Fibroblast of pulmonary artery (primary cell): ENCODE measurements around the gene EDNRB.

Source experiments
- DNase-seq: peaks from one replicate; pipeline ENCODE4 v3.0.0-alpha.2; 2010; ENCODE audit warnings: low read depth
- H3K4me3 ChIP-seq: replicated peaks from 2 replicates; pipeline ENCODE4 v1.5.1; 2011; ENCODE audit warnings: low read depth, mild to moderate bottlenecking, control low read depth, low read length, moderate library complexity
- TF ChIP-seq, protein P1 (sequence below): IDR thresholded peaks from 2 replicates; pipeline ENCODE4 v1.5.1; 2011; ENCODE audit warnings: mild to moderate bottlenecking, control low read depth, low read length, inconsistent platforms; ENCODE audit errors: missing control alignments

EDNRB gene

DNA sequence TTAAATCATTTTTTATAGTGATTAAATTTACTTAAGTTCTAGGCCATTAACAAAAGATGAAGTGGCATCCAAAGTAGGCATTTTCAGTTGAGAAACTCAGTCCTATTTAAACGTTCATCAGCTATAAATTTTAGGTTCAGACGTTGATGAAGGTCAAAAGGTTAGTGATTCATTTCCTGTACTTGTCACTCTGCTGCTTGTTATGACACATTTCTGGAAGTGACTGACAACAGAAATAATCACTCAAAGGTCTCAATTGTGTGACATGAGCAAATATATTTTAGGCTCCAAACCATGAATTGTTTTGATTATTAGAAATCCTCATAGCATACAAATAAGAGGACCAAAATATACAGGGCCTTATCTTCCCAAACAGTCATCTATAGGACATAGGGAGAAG, 10.3 kb upstream of the EDNRB start:
- DNase-seq = no peak
- no peak overlapping the region for H3K4me3 ChIP-seq

DNA sequence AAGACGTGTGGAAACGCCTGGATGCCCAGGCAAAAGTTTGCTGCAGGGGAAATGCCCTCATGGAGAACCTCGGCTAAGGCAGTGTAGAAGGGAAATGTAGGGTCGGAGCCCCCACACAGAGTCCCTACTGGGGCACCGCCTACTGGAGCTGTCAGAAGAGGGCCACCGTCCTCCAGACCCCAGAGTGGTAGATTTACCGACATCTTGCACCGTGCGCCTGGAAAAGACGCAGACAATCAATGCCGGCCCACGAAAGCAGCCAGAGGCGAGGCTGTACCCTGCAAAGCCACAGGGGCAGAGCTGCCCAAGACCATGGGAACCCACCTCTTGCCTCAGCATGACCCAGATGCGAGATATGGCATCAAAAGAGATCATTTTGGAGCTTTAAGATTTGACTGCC, 7.0 kb upstream of the EDNRB start:
- H3K4me3 ChIP-seq = no peak overlapping the region
- TF ChIP-seq, protein P1, sequence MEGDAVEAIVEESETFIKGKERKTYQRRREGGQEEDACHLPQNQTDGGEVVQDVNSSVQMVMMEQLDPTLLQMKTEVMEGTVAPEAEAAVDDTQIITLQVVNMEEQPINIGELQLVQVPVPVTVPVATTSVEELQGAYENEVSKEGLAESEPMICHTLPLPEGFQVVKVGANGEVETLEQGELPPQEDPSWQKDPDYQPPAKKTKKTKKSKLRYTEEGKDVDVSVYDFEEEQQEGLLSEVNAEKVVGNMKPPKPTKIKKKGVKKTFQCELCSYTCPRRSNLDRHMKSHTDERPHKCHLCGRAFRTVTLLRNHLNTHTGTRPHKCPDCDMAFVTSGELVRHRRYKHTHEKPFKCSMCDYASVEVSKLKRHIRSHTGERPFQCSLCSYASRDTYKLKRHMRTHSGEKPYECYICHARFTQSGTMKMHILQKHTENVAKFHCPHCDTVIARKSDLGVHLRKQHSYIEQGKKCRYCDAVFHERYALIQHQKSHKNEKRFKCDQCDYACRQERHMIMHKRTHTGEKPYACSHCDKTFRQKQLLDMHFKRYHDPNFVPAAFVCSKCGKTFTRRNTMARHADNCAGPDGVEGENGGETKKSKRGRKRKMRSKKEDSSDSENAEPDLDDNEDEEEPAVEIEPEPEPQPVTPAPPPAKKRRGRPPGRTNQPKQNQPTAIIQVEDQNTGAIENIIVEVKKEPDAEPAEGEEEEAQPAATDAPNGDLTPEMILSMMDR = no peak
- DNase-seq = no peak

More for the DNA sequence above, 10.3 kb upstream of the EDNRB start:
- TF ChIP-seq, protein P1 = no peak

DNA sequence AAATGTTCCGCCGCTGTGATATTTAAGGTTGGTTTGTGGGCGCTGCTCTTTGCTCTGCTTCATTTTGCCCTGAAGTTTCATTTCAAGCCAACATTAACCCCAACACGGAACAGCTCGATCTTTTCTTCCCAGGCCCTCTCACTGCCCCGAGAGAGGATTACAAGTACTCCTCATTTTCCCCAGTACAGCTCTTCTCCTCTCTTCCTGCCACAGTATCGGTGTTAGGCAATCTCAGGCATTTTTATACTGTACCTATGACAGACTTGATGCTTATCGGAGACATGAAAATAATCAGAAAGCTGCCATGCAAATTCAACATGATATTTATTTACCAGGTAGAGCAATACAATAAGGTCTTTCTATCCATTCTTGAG, 1.3 kb upstream of the EDNRB start:
- peak overlapping the region; percentile 67 for H3K4me3 ChIP-seq
- no peak for DNase-seq
- TF ChIP-seq, protein P1 = no peak

DNA sequence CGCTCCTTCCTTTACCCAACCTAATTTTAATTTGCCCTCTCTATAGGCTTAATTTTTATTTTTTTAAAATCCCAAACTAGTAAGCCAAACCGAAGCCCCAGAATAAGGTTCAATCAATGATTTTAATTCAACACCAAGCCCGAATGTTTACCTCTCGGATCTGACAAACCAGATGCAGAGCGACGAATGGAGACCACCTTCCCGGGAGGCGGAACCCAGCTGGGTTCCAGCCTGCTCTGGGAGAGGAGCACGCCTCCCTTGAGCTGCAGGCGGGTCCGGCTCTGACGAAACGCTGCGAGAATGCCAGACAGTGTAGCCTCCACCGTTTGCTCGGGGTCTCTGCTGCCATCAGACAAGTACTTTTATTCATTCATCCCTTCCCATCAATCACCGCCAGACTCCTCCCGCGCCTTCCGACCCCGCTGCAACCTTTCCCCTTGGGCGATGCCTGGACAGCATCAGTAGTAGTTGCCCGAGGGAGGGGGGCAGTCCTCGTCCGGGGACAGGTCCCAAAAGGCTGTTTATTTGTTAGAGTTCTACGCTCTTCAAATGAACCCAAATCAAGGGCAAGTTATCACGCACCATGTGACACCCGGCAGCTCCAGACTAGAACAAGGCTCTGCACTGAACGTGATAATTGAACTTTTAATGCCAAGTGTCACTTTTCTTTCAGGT, 752 bp upstream of the EDNRB start:
- DNase-seq = peak; percentile 60
- H3K4me3 ChIP-seq = peak overlapping the region; percentile 67
- TF ChIP-seq, protein P1 = no peak

DNA sequence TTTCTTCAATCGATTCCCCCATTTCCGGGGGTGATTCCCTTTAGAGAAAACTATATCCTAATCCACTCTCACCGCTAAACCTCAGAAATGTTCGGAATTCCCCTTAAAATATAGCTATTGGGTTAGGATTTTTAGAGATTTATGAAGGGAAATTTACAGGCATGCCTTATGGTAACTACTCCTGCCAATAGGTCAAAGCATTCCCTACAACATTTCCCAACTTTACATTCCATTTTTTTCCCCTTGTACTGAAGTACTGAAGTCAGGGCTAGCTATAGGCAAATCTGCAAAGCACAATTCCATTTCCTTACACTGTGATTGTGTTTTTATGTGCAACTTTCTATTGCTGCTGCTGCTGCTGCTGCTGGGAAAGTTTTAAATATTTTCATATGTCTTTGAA, 2.1 kb downstream of the EDNRB start:
- DNase-seq = no peak
- peak overlapping the region; percentile 26 for H3K4me3 ChIP-seq
- TF ChIP-seq, protein P1 = no peak

DNA sequence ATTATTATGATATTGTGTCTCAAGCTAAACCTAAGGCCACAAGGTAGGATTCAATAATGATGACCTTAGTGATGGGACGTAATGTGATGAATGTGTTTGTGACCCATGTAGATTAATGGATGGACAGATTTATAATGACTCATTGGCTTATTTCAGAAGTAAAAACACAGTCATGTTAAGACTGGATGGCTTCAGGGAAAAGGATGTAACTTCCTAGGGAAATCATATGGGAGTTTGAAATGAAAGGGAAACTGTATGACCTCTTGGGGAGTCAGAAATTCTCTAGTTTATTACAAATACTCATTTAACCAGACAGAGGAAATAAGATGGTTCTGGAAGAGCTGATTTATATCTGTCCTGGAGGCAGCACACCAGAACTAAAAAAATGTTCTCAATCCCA, 2.9 kb downstream of the EDNRB start:
- TF ChIP-seq, protein P1 = no peak
- H3K4me3 ChIP-seq = no peak overlapping the region
- no peak for DNase-seq

DNA sequence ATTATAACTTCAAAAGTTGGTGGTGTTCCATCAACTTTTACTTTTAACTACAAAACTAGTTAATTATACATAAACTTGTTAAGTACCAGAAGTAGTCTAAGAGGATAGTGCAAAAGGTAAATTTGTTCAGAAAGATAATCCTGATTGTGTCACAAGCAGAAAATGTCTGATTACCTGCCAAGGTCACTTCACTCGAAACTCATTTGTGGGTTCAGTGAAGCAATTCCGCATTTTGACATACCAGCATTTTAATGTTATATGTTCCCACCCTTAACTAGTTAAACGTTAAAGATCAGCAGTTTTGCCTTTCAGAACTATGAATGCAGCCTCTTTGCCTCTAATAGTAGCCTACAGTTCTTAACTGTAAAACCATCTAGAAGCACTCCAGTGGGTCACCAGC, 5.6 kb downstream of the EDNRB start:
- DNase-seq = no peak
- H3K4me3 ChIP-seq = no peak overlapping the region
- TF ChIP-seq, protein P1 = no peak
